GM18511 (cell line): ENCODE results near the gene JAZF1.

Experiments
- ATAC-seq: cut with Tn5 transposase; IDR thresholded peaks from one replicate; pipeline ENCODE4 v1.9.1; 2021; ENCODE audit warnings: mild to moderate bottlenecking, moderate library complexity; ENCODE audit not compliant: unreplicated experiment

The JAZF1 gene

GRCh38 chr7:27795977-27796376 is 384.6 kb downstream of the JAZF1 start:
- ATAC-seq: no peak

GRCh38 chr7:27793780-27794179 is 386.8 kb downstream of the JAZF1 start:
- no peak for ATAC-seq

GRCh38 chr7:27788437-27788836 is 392.2 kb downstream of the JAZF1 start:
- ATAC-seq: no peak

GRCh38 chr7:27784399-27785053 is 396.1 kb downstream of the JAZF1 start:
- no peak for ATAC-seq

GRCh38 chr7:27782849-27783248 is 397.7 kb downstream of the JAZF1 start:
- ATAC-seq: no peak

GRCh38 chr7:27781188-27781587 is 399.4 kb downstream of the JAZF1 start:
- ATAC-seq: no peak
